Measurements from ENCODE around the gene CDH4. TPM values are rescaled to one million over a fixed set of nuclear protein-coding genes. Genes with fewer than 3 reads are reported as not detected.

The CDH4 gene
- total RNA-seq, 1 donor from 2014 or later: 3.2 TPM

- Histone ChIP-seq H2AFZ (ENCODE audit: low read depth, low read length) (no peak overlapping the region), H3K9me3 (ENCODE audit: insufficient read depth, low read depth, low read length) (peaks cover 2% of the 10 kb centered on the region), H4K20me1 (ENCODE audit: insufficient read depth, low read length) (no peaks in the 10 kb centered on the region), H3K79me2 (ENCODE audit: insufficient read depth, low read length) (no peaks in the 10 kb centered on the region), H3K36me3 (ENCODE audit: insufficient read depth, low read length) (no peaks in the 10 kb centered on the region), H3K4me2 (ENCODE audit: low read length) (no peak overlapping the region), H3K9ac (ENCODE audit: low read length) (no peak overlapping the region), H3K4me1 (ENCODE audit: insufficient read depth, low read length) (no peaks in the 10 kb centered on the region), H3K27me3 (ENCODE audit: insufficient read depth, low read length) (no peaks in the 10 kb centered on the region), H3K27ac (ENCODE audit: low read depth, low read length) (no peak overlapping the region), H3K4me3 (ENCODE audit: insufficient read depth, low read depth, low read length) (no peak overlapping the region)
- Mint-ChIP-seq H3K4me1 (ENCODE audit: low read depth, unreplicated experiment) (no peaks in the 10 kb centered on the region), H3K27ac (ENCODE audit: unreplicated experiment) (no peak overlapping the region), H3K9me3 (ENCODE audit: unreplicated experiment) (peaks cover 2% of the 10 kb centered on the region), H3K36me3 (ENCODE audit: low read depth, unreplicated experiment) (peaks cover 2% of the 10 kb centered on the region), H3K4me3 (ENCODE audit: unreplicated experiment) (no peak overlapping the region), H3K27me3 (ENCODE audit: low read depth, unreplicated experiment) (peaks cover 43% of the 10 kb centered on the region)
- TF ChIP-seq CTCF (IDR thresholded peaks at IDR 0.05; ENCODE audit: insufficient read depth, low read depth, low read length) (no peak), EZH2 (IDR thresholded peaks at IDR 0.05; ENCODE audit: insufficient read depth, low read length) (no peak)
- no peak for FAIRE-seq
- no peak for DNase-seq (ENCODE audit: low read depth)
Observed at GRCh38 chr20:61849376-61849775, 597.3 kb downstream of the CDH4 start.

GRCh38 chr20:61849822-61850221 lies 597.8 kb downstream of the CDH4 start:
- Histone ChIP-seq H3K79me2 (ENCODE audit: insufficient read depth, low read length) (no peaks in the 10 kb centered on the region), H3K4me2 (ENCODE audit: low read length) (no peak overlapping the region), H3K4me3 (ENCODE audit: insufficient read depth, low read depth, low read length) (no peak overlapping the region), H2AFZ (ENCODE audit: low read depth, low read length) (no peak overlapping the region), H3K27me3 (ENCODE audit: insufficient read depth, low read length) (no peaks in the 10 kb centered on the region), H3K36me3 (ENCODE audit: insufficient read depth, low read length) (no peaks in the 10 kb centered on the region), H3K9me3 (ENCODE audit: insufficient read depth, low read depth, low read length) (peaks cover 2% of the 10 kb centered on the region), H4K20me1 (ENCODE audit: insufficient read depth, low read length) (no peaks in the 10 kb centered on the region), H3K4me1 (ENCODE audit: insufficient read depth, low read length) (no peaks in the 10 kb centered on the region), H3K27ac (ENCODE audit: low read depth, low read length) (no peak overlapping the region), H3K9ac (ENCODE audit: low read length) (no peak overlapping the region)
- FAIRE-seq (no peak), DNase-seq (ENCODE audit: low read depth) (no peak)
- TF ChIP-seq CTCF (IDR thresholded peaks at IDR 0.05; ENCODE audit: insufficient read depth, low read depth, low read length) (no peak), EZH2 (IDR thresholded peaks at IDR 0.05; ENCODE audit: insufficient read depth, low read length) (no peak)
- Mint-ChIP-seq H3K36me3 (ENCODE audit: low read depth, unreplicated experiment) (peaks cover 2% of the 10 kb centered on the region), H3K4me1 (ENCODE audit: low read depth, unreplicated experiment) (no peaks in the 10 kb centered on the region), H3K9me3 (ENCODE audit: unreplicated experiment) (peaks cover 2% of the 10 kb centered on the region), H3K27me3 (ENCODE audit: low read depth, unreplicated experiment) (peaks cover 43% of the 10 kb centered on the region), H3K4me3 (ENCODE audit: unreplicated experiment) (no peak overlapping the region), H3K27ac (ENCODE audit: unreplicated experiment) (no peak overlapping the region)

GRCh38 chr20:61850457-61850856 lies 598.4 kb downstream of the CDH4 start:
- Histone ChIP-seq H3K4me2 (ENCODE audit: low read length) (no peak overlapping the region), H3K27me3 (ENCODE audit: insufficient read depth, low read length) (no peaks in the 10 kb centered on the region), H4K20me1 (ENCODE audit: insufficient read depth, low read length) (no peaks in the 10 kb centered on the region), H2AFZ (ENCODE audit: low read depth, low read length) (no peak overlapping the region), H3K79me2 (ENCODE audit: insufficient read depth, low read length) (no peaks in the 10 kb centered on the region), H3K9me3 (ENCODE audit: insufficient read depth, low read depth, low read length) (peaks cover 2% of the 10 kb centered on the region), H3K4me3 (ENCODE audit: insufficient read depth, low read depth, low read length) (no peak overlapping the region), H3K27ac (ENCODE audit: low read depth, low read length) (no peak overlapping the region), H3K9ac (ENCODE audit: low read length) (no peak overlapping the region), H3K36me3 (ENCODE audit: insufficient read depth, low read length) (no peaks in the 10 kb centered on the region), H3K4me1 (ENCODE audit: insufficient read depth, low read length) (no peaks in the 10 kb centered on the region)
- peaks cover 2% of the 10 kb centered on the region for H3K36me3 Mint-ChIP-seq (ENCODE audit: low read depth, unreplicated experiment)
- no peak overlapping the region for H3K4me3 Mint-ChIP-seq (ENCODE audit: unreplicated experiment)
- no peak for FAIRE-seq
- H3K27ac Mint-ChIP-seq (ENCODE audit: unreplicated experiment): no peak overlapping the region
- peaks cover 2% of the 10 kb centered on the region for H3K9me3 Mint-ChIP-seq (ENCODE audit: unreplicated experiment)
- H3K27me3 Mint-ChIP-seq (ENCODE audit: low read depth, unreplicated experiment): peaks cover 45% of the 10 kb centered on the region
- no peak for DNase-seq (ENCODE audit: low read depth)
- TF ChIP-seq EZH2 (IDR thresholded peaks at IDR 0.05; ENCODE audit: insufficient read depth, low read length) (no peak), CTCF (IDR thresholded peaks at IDR 0.05; ENCODE audit: insufficient read depth, low read depth, low read length) (no peak)
- no peaks in the 10 kb centered on the region for H3K4me1 Mint-ChIP-seq (ENCODE audit: low read depth, unreplicated experiment)

All from astrocyte (in vitro differentiated cells and primary cell).